ENCODE results near the gene WWTR1. TPM values are rescaled to one million over a fixed set of nuclear protein-coding genes. Genes with fewer than 3 reads are reported as not detected.

WWTR1 gene
- total and polyA plus RNA-seq, 2 donors (not counting 3 experiments of a cell fraction or from before 2014, with no cell fraction given) = 210 to 341 TPM

GRCh38 chr3:149497966-149498670 lies 159.7 kb downstream of the WWTR1 start:
- ChIA-PET POLR2A (no interaction called here), CTCF (interaction anchor here (1.2 to 7.2 kb wide), 6 partner anchors 9 to 310 kb away, joined by 3 to 122 read pairs (median 5); no protein-coding TSS in a partner anchor)
- H3K9me3 ChIP-seq (replicated peaks; ENCODE audit: control insufficient read depth, insufficient read depth, low read length) = no peaks in the 10 kb centered on the region
- H3K4me1 ChIP-seq (ENCODE audit: control insufficient read depth, extremely low read depth, insufficient read depth, low read length) = peaks cover 3% of the 10 kb centered on the region
- no peak overlapping the region for H3K27ac ChIP-seq (ENCODE audit: insufficient read depth, low read depth, low read length)
- H3K36me3 ChIP-seq (ENCODE audit: control insufficient read depth in 2 of 2, extremely low read depth in 1 of 2, insufficient read depth in 2 of 2, low read length in 2 of 2) = no peaks in the 10 kb centered on the region
- no peak overlapping the region for H2AFZ ChIP-seq (ENCODE audit: low read depth, low read length)
- dilution Hi-C loops (cut with MboI; ENCODE audit: extremely low pct_ligation_motif_present, low sequenced_read_pairs) (no loop called here), intact Hi-C loops (cut with micrococcal nuclease) (loop anchor here (10.0 kb wide), 1 partner anchor 437 kb away; no protein-coding TSS in a partner anchor)
- H3K27me3 ChIP-seq (ENCODE audit: control insufficient read depth in 2 of 2, insufficient read depth in 2 of 2, low read length in 2 of 2) = no peaks in the 10 kb centered on the region
- TF ChIP-seq GATA2 (IDR thresholded peaks at IDR 0.05; ENCODE audit: insufficient read depth, insufficient read length, low read depth, low read length) (no peak), CTCF (IDR thresholded peaks at IDR 0.05; ENCODE audit: extremely low read depth in 1 of 2, insufficient read depth in 1 of 2, low read depth in 1 of 2, low read length in 2 of 2) (no peak), POLR2A (IDR thresholded peaks at IDR 0.05; ENCODE audit: low read depth, low read length) (no peak), MYC (IDR thresholded peaks at IDR 0.05; ENCODE audit: low read depth, low read length) (no peak), POLR2AphosphoS5 (IDR thresholded peaks at IDR 0.05; ENCODE audit: insufficient read depth, low read depth, low read length) (no peak), FOS (IDR thresholded peaks at IDR 0.05; ENCODE audit: borderline replicate concordance, insufficient read depth, low read length) (no peak), MAX (IDR thresholded peaks at IDR 0.05; ENCODE audit: insufficient read depth, insufficient read length) (no peak), EZH2 (IDR thresholded peaks at IDR 0.05; ENCODE audit: borderline replicate concordance, low read depth, low read length, severe bottlenecking) (no peak)
- no TSS peak for BruUV-seq (replicated peaks)
- no peak overlapping the region for H3K9ac ChIP-seq (replicated peaks; ENCODE audit: extremely low read depth, insufficient read depth, low read length)
- DNase-seq (ENCODE audit: low read depth, low spot score) (no peak), FAIRE-seq (no peak)
- no peak overlapping the region for H3K4me3 ChIP-seq (replicated peaks in 1 of 3; ENCODE audit: insufficient read depth in 1 of 3, low read depth in 1 of 3, low read length in 3 of 3)
- H3K9me1 ChIP-seq (replicated peaks; ENCODE audit: control insufficient read depth, extremely low read depth, insufficient read depth, low read length) = no peaks in the 10 kb centered on the region
- H4K20me1 ChIP-seq (replicated peaks; ENCODE audit: control insufficient read depth, extremely low read depth, insufficient read depth, low read length) = no peaks in the 10 kb centered on the region
- H3K4me2 ChIP-seq (ENCODE audit: insufficient read depth, low read length) = no peak overlapping the region
- H3K79me2 ChIP-seq (ENCODE audit: control insufficient read depth, insufficient read depth, low read length) = no peaks in the 10 kb centered on the region
